ENCODE measurements around the gene MCF2L. TPM values are rescaled to one million over a fixed set of nuclear protein-coding genes. Genes with fewer than 3 reads are reported as not detected.

The MCF2L gene
- total and polyA plus RNA-seq, 5 donors from 2014 or later = 0.34 to 22.2 (median 1.3) TPM

GRCh38 chr13:113138792-113139551, 170.0 kb downstream of the MCF2L start:
- H3K4me1 Mint-ChIP-seq = no peaks in the 10 kb centered on the region
- Histone ChIP-seq H3K36me3 (ENCODE audit: control insufficient read depth, insufficient read depth, low read length) (no peaks in the 10 kb centered on the region), H3K27me3 (ENCODE audit: control insufficient read depth, insufficient read depth, low read length) (peaks cover 2% of the 10 kb centered on the region), H3K4me3 (ENCODE audit: low read depth, low read length) (no peak overlapping the region), H3K9me3 (ENCODE audit: control insufficient read depth in 2 of 2, low read length in 2 of 2) (no peaks in the 10 kb centered on the region), H3K4me1 (ENCODE audit: control insufficient read depth, insufficient read depth, low read length, poor library complexity, severe bottlenecking) (no peaks in the 10 kb centered on the region), H3K27ac (ENCODE audit: insufficient read depth, low read length, poor library complexity, severe bottlenecking) (no peak overlapping the region)
- H3K27ac Mint-ChIP-seq = no peak overlapping the region
- DNase-seq (no peak), ATAC-seq (ENCODE audit: low read depth in 2 of 2) (no peak)
- peaks cover 0 to 2% (median 0%) of the 10 kb centered on the region in 7 donors for H3K9me3 Mint-ChIP-seq
- H3K27me3 Mint-ChIP-seq = peaks cover 21% of the 10 kb centered on the region
- no peak overlapping the region for H3K4me3 Mint-ChIP-seq
- H3K36me3 Mint-ChIP-seq = no peaks in the 10 kb centered on the region

- no peak overlapping the region for H3K4me3 Mint-ChIP-seq
- H3K27ac Mint-ChIP-seq = no peak overlapping the region
- H3K9me3 Mint-ChIP-seq = peaks cover 0 to 2% (median 0%) of the 10 kb centered on the region in 7 donors
- peaks cover 15% of the 10 kb centered on the region for H3K27me3 Mint-ChIP-seq
- Histone ChIP-seq H3K27me3 (ENCODE audit: control insufficient read depth, insufficient read depth, low read length) (peaks cover 2% of the 10 kb centered on the region), H3K4me1 (ENCODE audit: control insufficient read depth, insufficient read depth, low read length, poor library complexity, severe bottlenecking) (no peaks in the 10 kb centered on the region), H3K36me3 (ENCODE audit: control insufficient read depth, insufficient read depth, low read length) (no peaks in the 10 kb centered on the region), H3K4me3 (ENCODE audit: low read depth, low read length) (no peak overlapping the region), H3K9me3 (ENCODE audit: control insufficient read depth in 2 of 2, low read length in 2 of 2) (no peaks in the 10 kb centered on the region), H3K27ac (ENCODE audit: insufficient read depth, low read length, poor library complexity, severe bottlenecking) (no peak overlapping the region)
- no peaks in the 10 kb centered on the region for H3K4me1 Mint-ChIP-seq
- no peak for DNase-seq
- H3K36me3 Mint-ChIP-seq = no peaks in the 10 kb centered on the region
- no peak for ATAC-seq (ENCODE audit: low read depth in 2 of 2)
Observed at GRCh38 chr13:113139577-113139976, 170.6 kb downstream of the MCF2L start.

- no peak overlapping the region for H3K27ac Mint-ChIP-seq
- peaks cover 12% of the 10 kb centered on the region for H3K27me3 Mint-ChIP-seq
- H3K4me3 Mint-ChIP-seq = no peak overlapping the region
- Histone ChIP-seq H3K4me1 (ENCODE audit: control insufficient read depth, insufficient read depth, low read length, poor library complexity, severe bottlenecking) (no peaks in the 10 kb centered on the region), H3K9me3 (ENCODE audit: control insufficient read depth in 2 of 2, low read length in 2 of 2) (no peaks in the 10 kb centered on the region), H3K27ac (ENCODE audit: insufficient read depth, low read length, poor library complexity, severe bottlenecking) (no peak overlapping the region), H3K4me3 (ENCODE audit: low read depth, low read length) (no peak overlapping the region), H3K36me3 (ENCODE audit: control insufficient read depth, insufficient read depth, low read length) (no peaks in the 10 kb centered on the region), H3K27me3 (ENCODE audit: control insufficient read depth, insufficient read depth, low read length) (peaks cover 2% of the 10 kb centered on the region)
- no peaks in the 10 kb centered on the region for H3K36me3 Mint-ChIP-seq
- H3K9me3 Mint-ChIP-seq = peaks cover 0 to 1% (median 0%) of the 10 kb centered on the region in 7 donors
- no peaks in the 10 kb centered on the region for H3K4me1 Mint-ChIP-seq
- ATAC-seq (ENCODE audit: low read depth in 2 of 2) (no peak), DNase-seq (no peak)
Observed at GRCh38 chr13:113140677-113141600, 171.9 kb downstream of the MCF2L start.

- Histone ChIP-seq H3K36me3 (ENCODE audit: control insufficient read depth, insufficient read depth, low read length) (no peaks in the 10 kb centered on the region), H3K4me1 (ENCODE audit: control insufficient read depth, insufficient read depth, low read length, poor library complexity, severe bottlenecking) (no peaks in the 10 kb centered on the region), H3K9me3 (ENCODE audit: control insufficient read depth in 2 of 2, low read length in 2 of 2) (no peaks in the 10 kb centered on the region), H3K27me3 (ENCODE audit: control insufficient read depth, insufficient read depth, low read length) (peaks cover 2% of the 10 kb centered on the region), H3K4me3 (ENCODE audit: low read depth, low read length) (no peak overlapping the region), H3K27ac (ENCODE audit: insufficient read depth, low read length, poor library complexity, severe bottlenecking) (no peak overlapping the region)
- H3K9me3 Mint-ChIP-seq = peaks cover 0 to 1% (median 0%) of the 10 kb centered on the region in 7 donors
- DNase-seq = no peak
- ATAC-seq (ENCODE audit: low read depth in 2 of 2) = no peak
- H3K27me3 Mint-ChIP-seq = peaks cover 11% of the 10 kb centered on the region
- no peak overlapping the region for H3K4me3 Mint-ChIP-seq
- H3K36me3 Mint-ChIP-seq = no peaks in the 10 kb centered on the region
- H3K27ac Mint-ChIP-seq = no peak overlapping the region
- H3K4me1 Mint-ChIP-seq = no peaks in the 10 kb centered on the region
Observed at GRCh38 chr13:113141601-113141970, 172.6 kb downstream of the MCF2L start.

GRCh38 chr13:113142876-113143275, 173.9 kb downstream of the MCF2L start:
- Histone ChIP-seq H3K4me1 (ENCODE audit: control insufficient read depth, insufficient read depth, low read length, poor library complexity, severe bottlenecking) (no peaks in the 10 kb centered on the region), H3K4me3 (ENCODE audit: low read depth, low read length) (no peak overlapping the region), H3K36me3 (ENCODE audit: control insufficient read depth, insufficient read depth, low read length) (no peaks in the 10 kb centered on the region), H3K27ac (ENCODE audit: insufficient read depth, low read length, poor library complexity, severe bottlenecking) (no peak overlapping the region), H3K27me3 (ENCODE audit: control insufficient read depth, insufficient read depth, low read length) (peaks cover 2% of the 10 kb centered on the region), H3K9me3 (ENCODE audit: control insufficient read depth in 2 of 2, low read length in 2 of 2) (no peaks in the 10 kb centered on the region)
- no peak overlapping the region for H3K4me3 Mint-ChIP-seq
- no peak overlapping the region for H3K27ac Mint-ChIP-seq
- H3K4me1 Mint-ChIP-seq = no peaks in the 10 kb centered on the region
- ATAC-seq (ENCODE audit: low read depth in 2 of 2) (no peak), DNase-seq (no peak)
- no peaks in the 10 kb centered on the region for H3K36me3 Mint-ChIP-seq
- no peaks in the 10 kb centered on the region for H3K9me3 Mint-ChIP-seq
- H3K27me3 Mint-ChIP-seq = peaks cover 5% of the 10 kb centered on the region

- Mint-ChIP-seq H3K4me1 (no peaks in the 10 kb centered on the region), H3K27ac (peak overlapping the region in 1 of 3 donors; percentile 69), H3K36me3 (no peaks in the 10 kb centered on the region), H3K4me3 (no peak overlapping the region), H3K27me3 (peaks cover 5% of the 10 kb centered on the region), H3K9me3 (no peaks in the 10 kb centered on the region)
- H3K36me3 ChIP-seq (ENCODE audit: control insufficient read depth, insufficient read depth, low read length) = no peaks in the 10 kb centered on the region
- H3K4me1 ChIP-seq (ENCODE audit: control insufficient read depth, insufficient read depth, low read length, poor library complexity, severe bottlenecking) = no peaks in the 10 kb centered on the region
- H3K27me3 ChIP-seq (ENCODE audit: control insufficient read depth, insufficient read depth, low read length) = no peaks in the 10 kb centered on the region
- no peak overlapping the region for H3K27ac ChIP-seq (ENCODE audit: insufficient read depth, low read length, poor library complexity, severe bottlenecking)
- ATAC-seq (ENCODE audit: low read depth in 2 of 2) (no peak), DNase-seq (no peak)
- no peak overlapping the region for H3K4me3 ChIP-seq (ENCODE audit: low read depth, low read length)
- no peaks in the 10 kb centered on the region for H3K9me3 ChIP-seq (ENCODE audit: control insufficient read depth in 2 of 2, low read length in 2 of 2)
Observed at GRCh38 chr13:113143466-113144254, 174.6 kb downstream of the MCF2L start.

- H3K27ac ChIP-seq (ENCODE audit: insufficient read depth, low read length, poor library complexity, severe bottlenecking) = no peak overlapping the region
- no peak overlapping the region for H3K4me3 ChIP-seq (ENCODE audit: low read depth, low read length)
- H3K4me3 Mint-ChIP-seq = no peak overlapping the region
- no peak overlapping the region for H3K27ac Mint-ChIP-seq
- no peaks in the 10 kb centered on the region for H3K36me3 ChIP-seq (ENCODE audit: control insufficient read depth, insufficient read depth, low read length)
- no peaks in the 10 kb centered on the region for H3K4me1 Mint-ChIP-seq
- H3K9me3 Mint-ChIP-seq = no peaks in the 10 kb centered on the region
- no peaks in the 10 kb centered on the region for H3K9me3 ChIP-seq (ENCODE audit: control insufficient read depth in 2 of 2, low read length in 2 of 2)
- no peaks in the 10 kb centered on the region for H3K27me3 ChIP-seq (ENCODE audit: control insufficient read depth, insufficient read depth, low read length)
- H3K4me1 ChIP-seq (ENCODE audit: control insufficient read depth, insufficient read depth, low read length, poor library complexity, severe bottlenecking) = no peaks in the 10 kb centered on the region
- no peaks in the 10 kb centered on the region for H3K36me3 Mint-ChIP-seq
- ATAC-seq (ENCODE audit: low read depth in 2 of 2) = no peak
- H3K27me3 Mint-ChIP-seq = peaks cover 2% of the 10 kb centered on the region
- DNase-seq = no peak
Observed at GRCh38 chr13:113144255-113144629, 175.2 kb downstream of the MCF2L start.
